Measurements from ENCODE around the gene CHN2. TPM values are rescaled to one million over a fixed set of nuclear protein-coding genes. Genes with fewer than 3 reads are reported as not detected.

Gene CHN2
- total RNA-seq, 2 donors from 2014 or later: 8.4 to 11.6 TPM

GRCh38 chr7:29363636-29364425, 169.3 kb downstream of the CHN2 start:
- intact Hi-C loops (cut with DNase I): no loop called here
- no peak for DNase-seq (ENCODE audit: low spot score)

DNA sequence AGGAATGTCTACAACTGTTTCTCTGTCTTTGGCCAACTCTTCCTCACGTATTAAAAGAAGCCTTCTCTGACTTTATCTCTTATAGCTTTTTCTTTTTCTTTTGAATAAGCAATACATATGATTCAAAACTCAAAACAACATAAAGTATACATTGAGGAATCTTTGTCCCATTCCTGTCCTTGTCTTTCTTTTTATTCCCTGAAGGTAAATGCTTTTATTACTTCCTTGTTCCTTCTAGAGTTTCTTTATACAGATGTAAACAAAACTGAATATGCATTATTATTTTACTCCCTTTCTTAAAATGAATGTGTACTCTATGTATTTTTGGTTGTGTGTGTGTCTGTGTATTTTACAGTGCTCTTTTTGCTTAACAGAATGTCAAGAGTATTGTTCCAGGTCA, 170.1 kb downstream of the CHN2 start:
- no peak for DNase-seq (ENCODE audit: low spot score)
- intact Hi-C loops (cut with DNase I): no loop called here

GRCh38 chr7:29365423-29365822, 170.8 kb downstream of the CHN2 start:
- DNase-seq (ENCODE audit: low spot score): no peak
- intact Hi-C loops (cut with DNase I): no loop called here

GRCh38 chr7:29367784-29368183, 173.2 kb downstream of the CHN2 start:
- DNase-seq (ENCODE audit: low spot score): no peak
- intact Hi-C loops (cut with DNase I): no loop called here

- intact Hi-C loops (cut with DNase I): no loop called here
- DNase-seq (ENCODE audit: low spot score): no peak
Observed at GRCh38 chr7:29369909-29370488, 175.4 kb downstream of the CHN2 start.

- no peak for DNase-seq (ENCODE audit: low spot score)
- intact Hi-C loops (cut with DNase I): no loop called here
Observed at GRCh38 chr7:29370531-29371314, 176.1 kb downstream of the CHN2 start.

DNA sequence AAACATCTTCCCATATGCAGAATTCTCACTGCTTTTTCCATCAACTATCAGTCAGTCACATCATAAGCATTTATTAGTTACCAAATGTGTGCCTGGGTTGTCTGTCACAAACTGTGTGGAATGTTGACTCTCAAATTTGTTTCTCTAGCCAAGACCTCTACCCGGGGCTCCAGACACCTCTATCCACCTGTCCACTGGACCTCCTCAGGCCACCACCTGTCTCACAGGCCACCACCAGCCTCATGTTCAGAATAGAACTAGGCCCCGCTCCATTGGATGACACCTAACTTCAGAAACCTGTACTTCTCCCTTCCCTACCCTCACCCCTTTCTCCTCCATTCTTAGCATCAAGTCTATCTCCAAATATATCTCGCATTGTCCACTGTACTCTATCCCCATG, 176.9 kb downstream of the CHN2 start:
- DNase-seq (ENCODE audit: low spot score): no peak
- intact Hi-C loops (cut with DNase I): no loop called here

- DNase-seq (ENCODE audit: low spot score): no peak
- intact Hi-C loops (cut with DNase I): no loop called here
Observed at GRCh38 chr7:29372351-29373090, 177.9 kb downstream of the CHN2 start.

GRCh38 chr7:29375641-29376562, 181.3 kb downstream of the CHN2 start:
- intact Hi-C loops (cut with DNase I): no loop called here
- DNase-seq (ENCODE audit: low spot score): no peak

GRCh38 chr7:29377718-29378117, 183.1 kb downstream of the CHN2 start:
- DNase-seq (ENCODE audit: low spot score): no peak
- intact Hi-C loops (cut with DNase I): no loop called here

- intact Hi-C loops (cut with DNase I): no loop called here
- DNase-seq (ENCODE audit: low spot score): no peak
Observed at GRCh38 chr7:29379551-29379950, 185.0 kb downstream of the CHN2 start.

- intact Hi-C loops (cut with DNase I): no loop called here
- no peak for DNase-seq (ENCODE audit: low spot score)
Observed at GRCh38 chr7:29381206-29382094, 186.9 kb downstream of the CHN2 start.

DNA sequence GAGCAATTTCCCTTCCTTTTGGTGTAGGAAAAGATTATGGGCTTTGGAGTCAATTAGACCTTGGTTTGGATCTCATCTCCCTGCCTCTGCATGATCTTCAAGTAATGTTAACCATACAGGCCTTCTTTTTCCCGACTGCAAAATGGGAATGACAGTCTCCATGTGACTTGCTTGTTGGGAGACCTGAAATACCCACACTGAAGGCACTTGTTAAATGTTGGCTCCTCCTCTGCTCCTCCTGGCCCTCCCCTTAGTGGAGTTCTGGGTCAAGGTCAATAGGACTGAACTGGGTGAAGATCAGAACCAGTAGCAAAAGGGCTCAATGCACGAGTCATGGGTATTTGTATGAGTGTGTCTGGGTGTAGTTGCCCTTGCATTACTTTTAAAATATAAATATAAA, 189.7 kb downstream of the CHN2 start:
- intact Hi-C loops (cut with DNase I): no loop called here
- DNase-seq (ENCODE audit: low spot score): no peak

DNA sequence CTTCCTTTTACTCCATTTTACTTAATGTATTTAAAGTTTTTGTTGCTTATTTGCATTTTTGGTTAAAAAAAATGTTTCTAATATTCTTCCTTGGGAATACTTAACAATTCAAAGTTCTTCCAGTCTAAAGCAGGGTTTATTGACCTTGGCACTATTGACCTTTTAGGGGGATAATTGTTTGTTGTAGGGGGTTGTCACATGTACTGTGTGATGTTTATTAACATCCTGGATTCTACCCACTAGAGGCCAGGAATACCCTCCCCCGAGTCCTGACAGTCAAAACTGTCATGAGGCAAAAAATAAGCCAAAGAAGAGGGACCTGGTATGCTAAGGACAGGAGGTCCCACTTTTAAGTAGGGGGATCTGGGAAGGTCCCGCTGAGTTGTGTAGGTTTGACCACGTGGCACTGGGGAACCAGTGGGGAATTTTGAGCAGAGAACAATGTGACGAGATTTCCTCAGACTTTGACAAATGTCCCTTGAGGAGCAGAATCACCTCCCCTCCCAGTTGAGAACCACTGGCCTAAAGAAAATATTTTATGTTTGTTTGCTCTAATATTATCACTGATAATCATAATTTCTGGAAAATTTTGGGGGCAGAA, 190.7 kb downstream of the CHN2 start:
- intact Hi-C loops (cut with DNase I): no loop called here
- no peak for DNase-seq (ENCODE audit: low spot score)

DNA sequence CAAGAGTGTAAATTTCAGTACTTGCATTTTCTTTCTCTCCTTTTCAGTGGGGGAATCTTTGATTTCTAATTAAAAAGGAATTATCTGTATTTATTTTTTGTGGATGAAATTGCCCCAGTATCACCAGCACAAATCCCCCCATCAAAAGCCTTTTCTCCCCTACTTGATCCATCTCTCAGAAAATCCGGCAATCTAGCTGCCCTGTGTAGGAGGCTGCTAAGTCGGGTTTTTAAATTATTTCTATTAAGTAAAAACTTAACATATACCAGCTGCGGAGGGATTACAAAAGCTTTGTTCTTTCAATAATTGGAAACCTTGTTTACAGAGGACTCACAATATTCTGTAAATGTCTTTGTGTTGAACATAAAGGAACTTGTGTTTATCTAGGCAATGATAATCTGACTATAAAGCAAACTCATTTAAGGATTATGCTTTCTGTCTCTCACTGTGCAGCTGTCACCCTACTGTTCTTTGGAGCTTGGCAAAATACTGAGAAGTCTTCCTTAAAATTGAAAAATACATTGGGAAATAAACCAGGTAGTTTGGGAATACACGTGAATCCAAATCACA, 191.7 kb downstream of the CHN2 start:
- no peak for DNase-seq (ENCODE audit: low spot score)
- intact Hi-C loops (cut with DNase I): no loop called here

GRCh38 chr7:29391262-29391661, 196.7 kb downstream of the CHN2 start:
- no peak for DNase-seq (ENCODE audit: low spot score)

DNA sequence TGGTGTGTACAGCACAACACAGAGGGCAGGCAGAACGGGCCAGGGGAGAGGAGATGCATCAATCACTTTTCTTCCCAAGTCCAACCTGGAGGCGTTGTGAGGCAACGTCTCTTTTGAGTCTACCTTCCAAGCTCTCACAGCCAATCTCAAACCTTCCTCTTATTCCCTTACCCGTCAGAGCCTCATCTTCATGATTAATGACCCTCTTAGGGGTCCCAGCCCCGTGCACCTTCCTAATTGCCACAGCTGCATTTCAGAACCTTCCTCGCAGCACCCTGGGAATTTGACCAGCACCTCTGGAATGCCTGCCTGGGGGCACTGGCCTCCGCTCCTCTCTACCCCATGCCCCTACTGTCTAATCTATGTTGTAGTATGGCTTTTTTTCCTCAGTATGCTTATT, 199.7 kb downstream of the CHN2 start:
- intact Hi-C loops (cut with DNase I): no loop called here
- no peak for DNase-seq (ENCODE audit: low spot score)

More at GRCh38 chr7:29391262-29391661, 196.7 kb downstream of the CHN2 start:
- intact Hi-C loops (cut with DNase I): no loop called here
